Prostate gland (tissue), 2 donors: Measurements from ENCODE around the gene PLXNB1.

ENCODE experiments used
- CTCF ChIP-seq, 4 experiments: fragments of 200-600 bp in 2 of 4; fragments of 450-650 bp in 2 of 4; sonication (generic) in 2 of 4; IDR thresholded peaks; 1 replicate in 3 of 4; 2 replicates in 1 of 4; pipeline ENCODE4 v1.5.1; 2016 to 2019; ENCODE audit warnings: antibody characterized with exemption in 4 of 4, mild to moderate bottlenecking in 2 of 4, moderate library complexity in 2 of 4
- POLR2A ChIP-seq: fragments of 450-650 bp; IDR thresholded peaks from one replicate; pipeline ENCODE4 v1.6.1; 2016; ENCODE audit warnings: antibody characterized with exemption, mild to moderate bottlenecking
- POLR2AphosphoS5 ChIP-seq: sonication (generic); formaldehyde crosslinking; IDR thresholded peaks from one replicate; pipeline ENCODE4 v1.6.1; 2017; ENCODE audit warnings: antibody characterized with exemption

GRCh38 chr3:48435223-48435595 lies 5.3 kb upstream of the PLXNB1 start:
- TF ChIP-seq POLR2AphosphoS5 (no peak), CTCF (IDR thresholded peaks at IDR 0.05) (no peak), POLR2A (no peak)
